Measurements from ENCODE around the gene SLC27A2. TPM values are rescaled to one million over a fixed set of nuclear protein-coding genes. Genes with fewer than 3 reads are reported as not detected.

SLC27A2 gene
- total RNA-seq, 2 donors from 2014 or later = 2.2 TPM; not detected in 1

- no peak for TF ChIP-seq CTCF (IDR thresholded peaks at IDR 0.05)
- Histone ChIP-seq H3K27me3 (replicated peaks; ENCODE audit: insufficient read depth) (no peaks in the 10 kb centered on the region), H3K4me1 (ENCODE audit: control insufficient read depth in 1 of 2, low read depth in 2 of 2) (no peaks in the 10 kb centered on the region), H3K4me3 (no peak overlapping the region), H3K27ac (no peak overlapping the region), H3K9me3 (no peaks in the 10 kb centered on the region), H3K36me3 (no peaks in the 10 kb centered on the region)
- ATAC-seq (ENCODE audit: insufficient number of reproducible peaks, low FRiP score, low read depth) (no peak), DNase-seq (ENCODE audit: low spot score) (no peak)
These were observed 93.9 kb downstream of the SLC27A2 start for GRCh38 chr15:50275908-50276307.

GRCh38 chr15:50277370-50277769 lies 95.4 kb downstream of the SLC27A2 start:
- no peak overlapping the region for H3K4me3 ChIP-seq
- no peak for DNase-seq (ENCODE audit: low spot score)
- no peaks in the 10 kb centered on the region for H3K27me3 ChIP-seq (replicated peaks; ENCODE audit: insufficient read depth)
- H3K4me1 ChIP-seq (ENCODE audit: control insufficient read depth in 1 of 2, low read depth in 2 of 2) = no peaks in the 10 kb centered on the region
- no peaks in the 10 kb centered on the region for H3K9me3 ChIP-seq
- no peaks in the 10 kb centered on the region for H3K36me3 ChIP-seq
- no peak overlapping the region for H3K27ac ChIP-seq
- ATAC-seq (ENCODE audit: insufficient number of reproducible peaks, low FRiP score, low read depth) = no peak
- no peak for TF ChIP-seq CTCF (IDR thresholded peaks at IDR 0.05)

- H3K4me3 ChIP-seq = no peak overlapping the region
- no peaks in the 10 kb centered on the region for H3K9me3 ChIP-seq
- DNase-seq (ENCODE audit: low spot score) (no peak), ATAC-seq (ENCODE audit: insufficient number of reproducible peaks, low FRiP score, low read depth) (no peak)
- H3K4me1 ChIP-seq (ENCODE audit: control insufficient read depth in 1 of 2, low read depth in 2 of 2) = no peaks in the 10 kb centered on the region
- TF ChIP-seq CTCF (IDR thresholded peaks at IDR 0.05) = no peak
- H3K27ac ChIP-seq = no peak overlapping the region
- H3K36me3 ChIP-seq = no peaks in the 10 kb centered on the region
- H3K27me3 ChIP-seq (replicated peaks; ENCODE audit: insufficient read depth) = no peaks in the 10 kb centered on the region
These were observed 96.5 kb downstream of the SLC27A2 start for GRCh38 chr15:50278496-50278895.

- no peaks in the 10 kb centered on the region for H3K4me1 ChIP-seq (ENCODE audit: control insufficient read depth in 1 of 2, low read depth in 2 of 2)
- H3K27ac ChIP-seq = no peak overlapping the region
- ATAC-seq (ENCODE audit: insufficient number of reproducible peaks, low FRiP score, low read depth) = no peak
- H3K36me3 ChIP-seq = no peaks in the 10 kb centered on the region
- DNase-seq (ENCODE audit: low spot score) = no peak
- H3K27me3 ChIP-seq (replicated peaks; ENCODE audit: insufficient read depth) = no peaks in the 10 kb centered on the region
- no peaks in the 10 kb centered on the region for H3K9me3 ChIP-seq
- no peak for TF ChIP-seq CTCF (IDR thresholded peaks at IDR 0.05)
- H3K4me3 ChIP-seq = no peak overlapping the region
These were observed 98.3 kb downstream of the SLC27A2 start for GRCh38 chr15:50280271-50280670.

GRCh38 chr15:50281427-50281826 lies 99.4 kb downstream of the SLC27A2 start:
- TF ChIP-seq CTCF (IDR thresholded peaks at IDR 0.05) = no peak
- Histone ChIP-seq H3K9me3 (no peaks in the 10 kb centered on the region), H3K4me1 (ENCODE audit: control insufficient read depth in 1 of 2, low read depth in 2 of 2) (no peaks in the 10 kb centered on the region), H3K27ac (no peak overlapping the region), H3K27me3 (replicated peaks; ENCODE audit: insufficient read depth) (no peaks in the 10 kb centered on the region), H3K36me3 (no peaks in the 10 kb centered on the region), H3K4me3 (no peak overlapping the region)
- no peak for DNase-seq (ENCODE audit: low spot score)
- ATAC-seq (ENCODE audit: insufficient number of reproducible peaks, low FRiP score, low read depth) = no peak

Other genes with a start within 250 kb of the SLC27A2 start
- gene ATP8B4, start 63.0 kb upstream of the SLC27A2 start, total RNA-seq = 10 to 100 TPM; 16.8 to 16.9 TPM
- gene HDC, start 83.5 kb downstream of the SLC27A2 start, total RNA-seq = 1 to 10 TPM; 4.0 to 8.3 TPM
- gene GABPB1, start 173.0 kb downstream of the SLC27A2 start, total RNA-seq = 10 to 100 TPM; 13.0 to 27.8 TPM
- gene USP8, start 242.2 kb downstream of the SLC27A2 start, total RNA-seq = 10 to 100 TPM; 37.1 to 89.8 TPM